GM19467 (cell line): ENCODE data around the gene EPHB2.

Experiments
- ATAC-seq: cut with Tn5 transposase; IDR thresholded peaks from one replicate; pipeline ENCODE4 v1.9.1; 2021; ENCODE audit warnings: mild to moderate bottlenecking, moderate library complexity; ENCODE audit not compliant: unreplicated experiment

Gene EPHB2

GRCh38 chr1:22721122-22721873 is 10.7 kb downstream of the EPHB2 start:
- ATAC-seq: no peak

GRCh38 chr1:22722901-22723550 is 12.4 kb downstream of the EPHB2 start:
- no peak for ATAC-seq

GRCh38 chr1:22727873-22728272 is 17.2 kb downstream of the EPHB2 start:
- ATAC-seq: no peak

- no peak for ATAC-seq
Observed at GRCh38 chr1:22728751-22729399, 18.2 kb downstream of the EPHB2 start.

- ATAC-seq: no peak
Observed at GRCh38 chr1:22729400-22729773, 18.7 kb downstream of the EPHB2 start.

GRCh38 chr1:22729912-22730311 is 19.3 kb downstream of the EPHB2 start:
- ATAC-seq: no peak

- no peak for ATAC-seq
Observed at GRCh38 chr1:22731924-22732720, 21.5 kb downstream of the EPHB2 start.

GRCh38 chr1:22733643-22734042 is 23.0 kb downstream of the EPHB2 start:
- ATAC-seq: no peak

GRCh38 chr1:22736501-22737080 is 26.0 kb downstream of the EPHB2 start:
- ATAC-seq: no peak

- ATAC-seq: no peak
Observed at GRCh38 chr1:22737374-22738068, 26.9 kb downstream of the EPHB2 start.

GRCh38 chr1:22738069-22738435 is 27.4 kb downstream of the EPHB2 start:
- no peak for ATAC-seq

- no peak for ATAC-seq
Observed at GRCh38 chr1:22738522-22738921, 27.9 kb downstream of the EPHB2 start.

GRCh38 chr1:22739648-22740385 is 29.2 kb downstream of the EPHB2 start:
- no peak for ATAC-seq

GRCh38 chr1:22741118-22741517 is 30.5 kb downstream of the EPHB2 start:
- no peak for ATAC-seq

GRCh38 chr1:22745669-22746585 is 35.3 kb downstream of the EPHB2 start:
- no peak for ATAC-seq

- no peak for ATAC-seq
Observed at GRCh38 chr1:22747021-22747734, 36.5 kb downstream of the EPHB2 start.

- no peak for ATAC-seq
Observed at GRCh38 chr1:22747735-22748073, 37.1 kb downstream of the EPHB2 start.

- ATAC-seq: no peak
Observed at GRCh38 chr1:22749503-22749902, 38.9 kb downstream of the EPHB2 start.
